KMS-11 (cell line): ENCODE data around the gene COLEC12.

ENCODE experiments used
- H2AFZ ChIP-seq: fragments of 200-600 bp; sonication (generic); 2 replicates; pipeline ENCODE4 v1.6.1; 2016; ENCODE audit warnings: antibody characterized with exemption, mixed run types, low read depth
- H3K27ac ChIP-seq: fragments of 200-600 bp; sonication (generic); 2 replicates; pipeline ENCODE4 v1.6.1; 2016; ENCODE audit warnings: mild to moderate bottlenecking, mixed run types
- H3K27me3 ChIP-seq: fragments of 200-600 bp; sonication (generic); 2 replicates; pipeline ENCODE4 v1.6.1; 2017; ENCODE audit warnings: mild to moderate bottlenecking, low read depth, mixed run types, moderate library complexity; ENCODE audit not compliant: insufficient read depth
- H3K36me3 ChIP-seq: fragments of 200-600 bp; sonication (generic); 2 replicates; pipeline ENCODE4 v1.6.1; 2017; ENCODE audit warnings: mild to moderate bottlenecking, mixed run types; ENCODE audit not compliant: insufficient read depth
- H3K4me1 ChIP-seq: fragments of 200-600 bp; sonication (generic); 2 replicates; pipeline ENCODE4 v1.6.1; 2016; ENCODE audit warnings: mild to moderate bottlenecking, low read depth, mixed run types; ENCODE audit not compliant: poor library complexity, severe bottlenecking
- H3K4me2 ChIP-seq: fragments of 200-600 bp; sonication (generic); 2 replicates; pipeline ENCODE4 v1.7.0; 2016; ENCODE audit warnings: mild to moderate bottlenecking, mixed run types
- H3K4me3 ChIP-seq: fragments of 200-600 bp; sonication (generic); IDR thresholded peaks from 2 replicates; pipeline ENCODE4 v1.6.1; 2017; ENCODE audit warnings: low read depth, low read length, mixed read lengths; ENCODE audit not compliant: insufficient read depth
- H3K79me2 ChIP-seq: fragments of 200-600 bp; sonication (generic); 2 replicates; pipeline ENCODE4 v1.6.1; 2016; ENCODE audit warnings: low read depth, mixed run types; ENCODE audit not compliant: insufficient read depth
- H3K9ac ChIP-seq: fragments of 200-600 bp; sonication (generic); 2 replicates; pipeline ENCODE4 v1.6.1; 2016; ENCODE audit warnings: mild to moderate bottlenecking, mixed run types
- H4K20me1 ChIP-seq: fragments of 200-600 bp; sonication (generic); 2 replicates; pipeline ENCODE4 v1.6.1; 2016; ENCODE audit warnings: mild to moderate bottlenecking, mixed run types; ENCODE audit not compliant: insufficient read depth
- TF ChIP-seq, protein P1 (sequence below): fragments of 200-600 bp; sonication (generic); conservative IDR thresholded peaks from 2 replicates; pipeline ENCODE4 v1.6.1; 2017; ENCODE audit warnings: low read depth, mild to moderate bottlenecking, antibody characterized with exemption, low read length, moderate library complexity, mixed read lengths

Gene COLEC12

DNA sequence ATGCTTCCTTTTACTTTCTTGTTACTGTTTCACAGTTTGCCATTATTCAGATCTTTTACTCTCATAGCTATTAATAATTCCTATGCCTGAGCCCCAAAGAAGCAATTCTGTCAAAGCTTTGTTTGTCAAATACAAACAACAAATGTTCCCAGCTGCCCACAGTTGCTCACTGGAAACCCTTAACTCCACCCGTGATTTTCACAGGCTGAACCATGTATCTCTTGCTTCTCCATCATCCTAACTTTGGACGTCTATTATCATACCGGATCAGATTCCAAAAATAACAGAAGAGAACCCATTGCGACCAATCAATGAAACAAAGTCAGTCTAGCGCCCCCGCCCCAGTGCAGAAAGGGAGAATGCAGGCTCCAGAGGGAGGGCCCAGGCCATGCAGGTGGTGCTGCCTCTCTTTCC lies 24.2 kb downstream of the COLEC12 start:
- no peaks in the 10 kb centered on the region for H3K4me1 ChIP-seq
- H3K27me3 ChIP-seq = no peaks in the 10 kb centered on the region
- H3K79me2 ChIP-seq = no peaks in the 10 kb centered on the region
- TF ChIP-seq, protein P1, sequence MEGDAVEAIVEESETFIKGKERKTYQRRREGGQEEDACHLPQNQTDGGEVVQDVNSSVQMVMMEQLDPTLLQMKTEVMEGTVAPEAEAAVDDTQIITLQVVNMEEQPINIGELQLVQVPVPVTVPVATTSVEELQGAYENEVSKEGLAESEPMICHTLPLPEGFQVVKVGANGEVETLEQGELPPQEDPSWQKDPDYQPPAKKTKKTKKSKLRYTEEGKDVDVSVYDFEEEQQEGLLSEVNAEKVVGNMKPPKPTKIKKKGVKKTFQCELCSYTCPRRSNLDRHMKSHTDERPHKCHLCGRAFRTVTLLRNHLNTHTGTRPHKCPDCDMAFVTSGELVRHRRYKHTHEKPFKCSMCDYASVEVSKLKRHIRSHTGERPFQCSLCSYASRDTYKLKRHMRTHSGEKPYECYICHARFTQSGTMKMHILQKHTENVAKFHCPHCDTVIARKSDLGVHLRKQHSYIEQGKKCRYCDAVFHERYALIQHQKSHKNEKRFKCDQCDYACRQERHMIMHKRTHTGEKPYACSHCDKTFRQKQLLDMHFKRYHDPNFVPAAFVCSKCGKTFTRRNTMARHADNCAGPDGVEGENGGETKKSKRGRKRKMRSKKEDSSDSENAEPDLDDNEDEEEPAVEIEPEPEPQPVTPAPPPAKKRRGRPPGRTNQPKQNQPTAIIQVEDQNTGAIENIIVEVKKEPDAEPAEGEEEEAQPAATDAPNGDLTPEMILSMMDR = no peak
- H3K4me3 ChIP-seq = no peak overlapping the region
- H3K4me2 ChIP-seq = no peak overlapping the region
- no peaks in the 10 kb centered on the region for H3K36me3 ChIP-seq
- H3K27ac ChIP-seq = no peak overlapping the region
- no peaks in the 10 kb centered on the region for H4K20me1 ChIP-seq
- no peak overlapping the region for H2AFZ ChIP-seq
- no peak overlapping the region for H3K9ac ChIP-seq

DNA sequence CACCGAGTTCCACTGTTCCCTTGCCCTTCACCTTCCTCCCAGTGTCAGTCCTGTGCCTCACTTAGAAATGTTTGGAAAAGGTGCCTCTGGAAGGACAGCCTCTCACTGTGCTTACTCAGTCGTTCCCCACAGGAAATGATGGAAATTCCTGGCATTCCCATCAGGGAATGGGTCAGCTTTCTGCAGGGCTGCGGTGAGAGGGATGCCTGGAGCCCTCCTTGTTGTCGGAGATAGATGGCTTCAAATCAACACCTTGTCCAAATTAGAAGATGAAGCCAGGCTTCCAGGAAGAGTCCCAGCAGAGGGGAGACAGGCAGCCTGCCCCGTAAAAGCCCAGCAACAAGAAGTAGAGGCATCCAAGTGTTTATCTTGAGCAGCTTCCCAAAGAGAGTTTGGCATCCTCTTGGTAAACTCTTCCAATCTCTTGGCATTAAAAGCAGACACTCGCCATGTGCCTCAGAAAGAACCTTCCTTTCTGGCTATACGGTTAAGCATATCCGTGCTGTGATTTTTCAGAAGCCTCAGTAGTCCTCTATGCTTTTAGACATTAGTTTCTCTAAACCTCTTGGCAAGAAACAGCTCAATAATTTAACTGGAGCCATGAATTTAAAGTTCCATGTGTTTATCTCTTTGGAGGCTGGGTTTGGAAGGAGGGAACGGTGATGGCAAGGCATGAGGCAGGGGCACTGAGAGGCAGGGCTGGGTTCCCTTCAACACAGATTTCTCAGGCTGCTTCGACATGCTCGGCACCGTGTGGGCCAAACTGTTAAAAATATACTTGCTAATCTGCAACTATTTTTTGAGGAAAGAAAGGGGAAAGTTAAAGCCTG lies 25.1 kb downstream of the COLEC12 start:
- Histone ChIP-seq H4K20me1 (no peaks in the 10 kb centered on the region), H2AFZ (no peak overlapping the region), H3K4me3 (no peak overlapping the region), H3K4me2 (no peak overlapping the region), H3K79me2 (no peaks in the 10 kb centered on the region), H3K27ac (no peak overlapping the region), H3K27me3 (no peaks in the 10 kb centered on the region), H3K9ac (no peak overlapping the region), H3K4me1 (no peaks in the 10 kb centered on the region), H3K36me3 (no peaks in the 10 kb centered on the region)
- TF ChIP-seq, protein P1 = no peak

DNA sequence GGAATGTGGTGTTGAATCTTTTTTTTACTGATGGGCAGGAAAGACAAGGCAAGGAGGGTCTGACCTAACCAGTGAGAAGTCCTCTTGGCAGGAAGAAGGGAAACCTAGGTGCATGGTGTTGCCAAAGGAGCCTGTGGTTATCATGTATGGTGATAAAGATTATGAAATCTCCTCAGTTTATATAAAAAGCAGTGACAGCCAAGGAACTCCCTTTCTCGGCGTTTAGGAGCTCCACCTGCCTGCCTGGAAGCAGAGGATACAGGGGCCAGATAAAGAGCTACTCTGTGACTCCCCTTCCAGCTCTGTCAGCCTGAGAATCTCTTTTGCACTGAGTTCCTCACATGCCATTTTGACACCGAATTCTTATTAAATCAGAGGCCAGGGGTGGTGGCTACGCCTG lies 26.1 kb downstream of the COLEC12 start:
- no peak overlapping the region for H3K4me3 ChIP-seq
- H3K36me3 ChIP-seq = no peaks in the 10 kb centered on the region
- H3K4me1 ChIP-seq = no peaks in the 10 kb centered on the region
- no peak overlapping the region for H3K9ac ChIP-seq
- no peak overlapping the region for H2AFZ ChIP-seq
- no peak overlapping the region for H3K4me2 ChIP-seq
- H3K27me3 ChIP-seq = no peaks in the 10 kb centered on the region
- TF ChIP-seq, protein P1 = no peak
- no peaks in the 10 kb centered on the region for H4K20me1 ChIP-seq
- H3K27ac ChIP-seq = no peak overlapping the region
- no peaks in the 10 kb centered on the region for H3K79me2 ChIP-seq

DNA sequence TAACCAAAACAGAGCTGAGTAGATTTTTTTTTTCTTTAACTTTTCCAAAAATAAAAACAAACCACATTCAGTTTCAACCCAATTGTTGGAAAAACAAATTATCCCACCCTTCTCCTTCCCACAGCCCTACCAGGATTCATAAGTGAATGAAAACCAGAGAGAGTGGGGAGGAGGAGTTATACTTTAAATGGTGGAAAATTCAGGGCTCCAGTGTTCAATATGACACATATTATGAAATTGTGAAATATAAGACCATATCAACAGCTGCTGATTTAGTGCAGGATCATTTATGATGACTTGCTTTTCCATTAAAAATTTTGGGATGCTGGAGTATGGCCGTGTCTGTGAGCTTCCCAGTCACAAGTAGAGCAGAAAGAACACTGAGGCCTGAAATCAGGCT lies 26.7 kb downstream of the COLEC12 start:
- Histone ChIP-seq H3K4me3 (no peak overlapping the region), H3K9ac (no peak overlapping the region), H3K79me2 (no peaks in the 10 kb centered on the region), H4K20me1 (no peaks in the 10 kb centered on the region), H3K4me1 (no peaks in the 10 kb centered on the region), H3K36me3 (no peaks in the 10 kb centered on the region), H2AFZ (no peak overlapping the region), H3K27ac (no peak overlapping the region), H3K27me3 (no peaks in the 10 kb centered on the region), H3K4me2 (no peak overlapping the region)
- TF ChIP-seq, protein P1 = no peak
